Activated naive CD8-positive, alpha-beta T cell treated with anti-CD3 and anti-CD28 coated beads, Interleukin-2, amount 10 ng/mL, durations not matched to agents 7 days and 5 days (primary cell): Measurements from ENCODE around the gene RGL2. TPM values are rescaled to one million over a fixed set of nuclear protein-coding genes. Genes with fewer than 3 reads are reported as not detected.
"Not testable (repeated sequence)": the region's sequence is repeated elsewhere in the genome, so short reads cannot be mapped to it uniquely, and the experiment has no call there.

Experiments
- ATAC-seq: fragments of 150-1000 bp; cut with Tn5 transposase; one replicate; pipeline ENCODE4 v1.10.0; 2021; ENCODE audit warnings: low read depth, moderate library complexity
- POLR2A ChIA-PET: fragments of 350-600 bp; sonication (Branson Sonifier 250); formaldehyde crosslinking; loops from one replicate; lab custom pipeline; 2021; ENCODE audit warnings: antibody characterized with exemption; lab: Charles Lee
- DNase-seq: peaks from one replicate; pipeline ENCODE4 v3.0.0; 2021
- H3K27ac Mint-ChIP-seq: one replicate; pipeline ENCODE4 v1.8.0; 2022; ENCODE audit warnings: mild to moderate bottlenecking, mixed read lengths
- H3K27me3 Mint-ChIP-seq: one replicate; pipeline ENCODE4 v1.8.0; 2022; ENCODE audit warnings: mild to moderate bottlenecking, moderate library complexity, mixed read lengths
- H3K36me3 Mint-ChIP-seq: one replicate; pipeline ENCODE4 v1.8.0; 2021; ENCODE audit warnings: mild to moderate bottlenecking, mixed read lengths
- H3K4me1 Mint-ChIP-seq: one replicate; pipeline ENCODE4 v1.8.0; 2021; ENCODE audit warnings: mixed read lengths
- H3K4me3 Mint-ChIP-seq: one replicate; pipeline ENCODE4 v1.8.0; 2022; ENCODE audit warnings: mild to moderate bottlenecking, moderate library complexity, mixed read lengths
- H3K9me3 Mint-ChIP-seq: one replicate; pipeline ENCODE4 v1.8.0; 2021; ENCODE audit warnings: mixed read lengths
- total RNA-seq, 2 experiments: library from RNA; stranded (reverse); gene quantifications; one replicate each; pipeline ENCODE4 v1.2.3, GENCODE V29; 2021

RGL2 gene
- total RNA-seq, 2 experiments from 2014 or later, result 65.4 to 65.5 TPM

GRCh38 chr6:33296797-33297405 lies 1.8 kb downstream of the RGL2 start:
- Mint-ChIP-seq H3K4me1 (peaks cover 16% of the 10 kb centered on the region), H3K4me3 (peak overlapping the region; percentile 65), H3K27me3 (no peaks in the 10 kb centered on the region), H3K9me3 (no peaks in the 10 kb centered on the region), H3K27ac (peak overlapping the region; percentile 61), H3K36me3 (peaks cover 25% of the 10 kb centered on the region)
- POLR2A ChIA-PET, result interaction anchor here (1.0 to 5.8 kb wide), 7 partner anchors 8 to 129 kb away, joined by 3 to 69 read pairs (median 23); partner anchors contain the start of genes B3GALT4, PFDN6, RPS18 and TAPBP
- ATAC-seq, result no peak
- no peak for DNase-seq

- no peaks in the 10 kb centered on the region for H3K9me3 Mint-ChIP-seq
- H3K27ac Mint-ChIP-seq, result no peak overlapping the region
- ATAC-seq, result no peak
- H3K4me3 Mint-ChIP-seq, result no peak overlapping the region
- POLR2A ChIA-PET, result interaction anchor here (0.5 to 4.1 kb wide), 3 partner anchors 17 to 215 kb away, joined by 3 to 35 read pairs (median 3); partner anchors contain the start of genes RPS18 and VPS52
- H3K27me3 Mint-ChIP-seq, result no peaks in the 10 kb centered on the region
- peaks cover 27% of the 10 kb centered on the region for H3K36me3 Mint-ChIP-seq
- no peak for DNase-seq
- H3K4me1 Mint-ChIP-seq, result peaks cover 19% of the 10 kb centered on the region
These were observed 2.9 kb downstream of the RGL2 start for GRCh38 chr6:33295621-33296369.

DNA sequence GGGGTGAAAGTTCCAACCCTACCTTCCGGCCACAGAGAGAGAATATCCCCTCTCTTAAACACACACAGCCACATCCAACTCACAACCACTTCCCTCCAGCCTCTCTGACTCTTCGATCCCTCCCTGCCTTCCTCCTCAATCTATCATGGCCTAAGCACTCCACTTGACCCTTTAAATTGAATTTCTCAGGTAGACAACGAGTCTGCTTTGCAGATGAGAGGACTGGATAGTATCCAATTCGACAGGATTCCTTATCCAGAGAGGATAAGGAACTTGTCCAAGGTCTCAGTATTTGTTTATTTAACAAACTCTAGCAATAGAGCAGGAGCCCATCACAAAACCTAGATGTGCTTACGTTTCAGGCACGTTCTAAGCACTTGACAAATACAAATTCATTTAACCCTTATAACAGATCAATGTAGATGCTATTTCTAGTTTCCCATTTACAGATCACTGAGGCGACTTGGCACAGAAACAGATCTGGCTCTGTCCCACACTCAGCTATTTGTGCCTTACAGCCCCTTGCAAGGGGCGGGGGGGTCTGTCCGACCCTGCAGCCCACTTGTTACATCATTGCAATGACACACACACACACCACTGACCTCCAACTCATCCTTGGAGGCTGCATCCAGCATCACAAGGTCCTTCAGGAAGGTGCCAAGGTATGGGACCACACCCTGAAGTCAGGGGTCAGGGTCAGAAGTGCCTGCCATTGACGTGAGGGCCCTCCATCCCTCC lies 4.5 kb downstream of the RGL2 start:
- Mint-ChIP-seq H3K4me3 (no peak overlapping the region), H3K36me3 (peaks cover 21% of the 10 kb centered on the region), H3K9me3 (no peaks in the 10 kb centered on the region), H3K4me1 (peaks cover 22% of the 10 kb centered on the region), H3K27me3 (no peaks in the 10 kb centered on the region), H3K27ac (no peak overlapping the region)
- DNase-seq (no peak), ATAC-seq (no peak)
- POLR2A ChIA-PET, result no interaction called here

DNA sequence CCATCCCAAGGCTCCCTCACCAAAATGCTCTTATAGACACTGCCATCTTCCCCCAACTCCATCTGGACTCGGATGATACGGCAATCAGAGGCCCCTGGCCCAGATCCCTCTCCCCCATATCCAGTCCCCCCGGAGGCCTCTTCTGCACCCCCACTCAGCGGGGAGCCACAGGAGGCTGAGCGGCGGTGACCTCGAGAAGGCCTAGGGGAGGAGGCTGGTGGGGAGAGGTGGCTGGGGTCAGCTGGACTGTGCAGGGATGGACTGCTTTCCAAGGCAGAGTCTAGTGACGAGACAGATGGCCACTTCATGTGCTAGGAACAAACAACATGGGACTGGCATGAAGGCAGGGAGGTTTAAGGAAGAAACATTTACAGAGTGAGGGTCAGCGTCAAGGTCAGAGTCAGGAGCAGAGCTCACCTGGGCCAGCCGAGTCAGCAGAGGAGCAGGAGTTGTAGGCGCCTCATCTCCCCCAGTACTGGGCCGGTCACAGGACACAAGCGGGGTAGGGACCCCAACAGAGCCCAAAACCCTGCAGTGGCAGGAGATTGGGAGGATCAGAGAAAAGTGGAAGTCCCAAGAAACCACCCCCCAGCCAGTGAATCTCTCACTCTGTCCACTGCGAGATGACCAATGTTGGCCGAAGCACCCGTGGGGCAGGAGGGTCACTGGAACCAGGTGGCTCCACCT lies 5.6 kb downstream of the RGL2 start:
- ATAC-seq, result no peak
- POLR2A ChIA-PET, result interaction anchor here (2.0 to 7.3 kb wide), 2 partner anchors 15 to 21 kb away, joined by 6 to 107 read pairs; partner anchors contain the start of genes B3GALT4, RPS18 and VPS52
- peaks cover 22% of the 10 kb centered on the region for H3K36me3 Mint-ChIP-seq
- H3K4me1 Mint-ChIP-seq, result peaks cover 23% of the 10 kb centered on the region
- DNase-seq, result no peak
- H3K27ac Mint-ChIP-seq, result peak overlapping the region; percentile 13
- H3K4me3 Mint-ChIP-seq, result no peak overlapping the region
- no peaks in the 10 kb centered on the region for H3K9me3 Mint-ChIP-seq
- no peaks in the 10 kb centered on the region for H3K27me3 Mint-ChIP-seq

DNA sequence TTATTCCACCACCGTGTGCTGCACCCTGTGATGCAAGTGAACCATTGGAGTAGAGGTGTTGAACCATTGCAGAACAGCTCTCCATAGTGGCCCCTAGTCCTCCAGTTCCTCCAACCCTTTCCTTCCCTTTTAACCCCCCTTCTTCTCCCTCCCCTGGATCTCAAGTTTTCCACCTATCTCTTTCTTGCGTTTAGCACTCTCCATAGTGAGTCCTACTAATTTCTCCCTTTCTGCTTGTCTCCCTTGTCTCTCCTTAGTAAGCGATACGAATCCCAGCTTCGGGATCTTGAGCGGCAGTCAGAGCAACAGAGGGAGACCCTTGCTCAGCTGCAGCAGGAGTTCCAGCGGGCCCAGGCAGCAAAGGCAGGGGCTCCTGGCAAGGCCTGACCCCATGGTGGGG lies 8.3 kb downstream of the RGL2 start:
- no peaks in the 10 kb centered on the region for H3K27me3 Mint-ChIP-seq
- peak overlapping the region; percentile 96 for H3K4me3 Mint-ChIP-seq
- H3K4me1 Mint-ChIP-seq, result peaks cover 31% of the 10 kb centered on the region
- DNase-seq (no peak), ATAC-seq (no peak)
- POLR2A ChIA-PET, result interaction anchor here (2.7 to 7.3 kb wide), 4 partner anchors 10 to 22 kb away, joined by 21 to 107 read pairs (median 46); partner anchors contain the start of genes B3GALT4, RGL2, RPS18 and TAPBP
- no peaks in the 10 kb centered on the region for H3K9me3 Mint-ChIP-seq
- H3K27ac Mint-ChIP-seq, result peak overlapping the region; percentile 90
- H3K36me3 Mint-ChIP-seq, result peaks cover 22% of the 10 kb centered on the region

- Mint-ChIP-seq H3K27ac (peak overlapping the region; percentile 90), H3K36me3 (peaks cover 22% of the 10 kb centered on the region), H3K27me3 (no peaks in the 10 kb centered on the region), H3K4me3 (peak overlapping the region; percentile 96), H3K9me3 (no peaks in the 10 kb centered on the region), H3K4me1 (peaks cover 31% of the 10 kb centered on the region)
- ATAC-seq, result peak; percentile 3
- POLR2A ChIA-PET, result interaction anchor here (0.6 to 7.3 kb wide), 15 partner anchors 8 to 435 kb away, joined by 3 to 107 read pairs (median 6); partner anchors contain the start of genes B3GALT4, RGL2, RPS18 and TAPBP
- no peak for DNase-seq
These were observed 8.9 kb downstream of the RGL2 start for GRCh38 chr6:33289784-33290315.

GRCh38 chr6:33288921-33289783 lies 9.6 kb downstream of the RGL2 start, which contains the start of the genes PFDN6 and WDR46:
TSS of gene PFDN6 (plus strand) at chr6:33289601. CDS start at chr6:33289857, 256 bp downstream.
TSS of gene WDR46 (minus strand) at chr6:33289239. CDS start at chr6:33289170, 69 bp downstream.
- peak; percentile 74 for DNase-seq
- H3K27ac Mint-ChIP-seq, result peak within 1 kb of the TSS; percentile 90
- H3K4me1 Mint-ChIP-seq, result peaks cover 31% of the 10 kb centered on the region
- H3K36me3 Mint-ChIP-seq, result peaks cover 22% of the 10 kb centered on the region
- POLR2A ChIA-PET, result interaction anchor here (0.5 to 7.3 kb wide), 20 partner anchors 8 to 434 kb away, joined by 3 to 107 read pairs (median 6); partner anchors contain the start of genes B3GALT4, CUTA, RGL2 and RPS18
- H3K9me3 Mint-ChIP-seq, result no peaks in the 10 kb centered on the region
- peak; percentile 97 for ATAC-seq
- H3K27me3 Mint-ChIP-seq, result no peaks in the 10 kb centered on the region
- H3K4me3 Mint-ChIP-seq, result peak within 1 kb of the TSS; percentile 96

GRCh38 chr6:33288141-33288920 lies 10.4 kb downstream of the RGL2 start:
- H3K36me3 Mint-ChIP-seq, result peaks cover 22% of the 10 kb centered on the region

DNA sequence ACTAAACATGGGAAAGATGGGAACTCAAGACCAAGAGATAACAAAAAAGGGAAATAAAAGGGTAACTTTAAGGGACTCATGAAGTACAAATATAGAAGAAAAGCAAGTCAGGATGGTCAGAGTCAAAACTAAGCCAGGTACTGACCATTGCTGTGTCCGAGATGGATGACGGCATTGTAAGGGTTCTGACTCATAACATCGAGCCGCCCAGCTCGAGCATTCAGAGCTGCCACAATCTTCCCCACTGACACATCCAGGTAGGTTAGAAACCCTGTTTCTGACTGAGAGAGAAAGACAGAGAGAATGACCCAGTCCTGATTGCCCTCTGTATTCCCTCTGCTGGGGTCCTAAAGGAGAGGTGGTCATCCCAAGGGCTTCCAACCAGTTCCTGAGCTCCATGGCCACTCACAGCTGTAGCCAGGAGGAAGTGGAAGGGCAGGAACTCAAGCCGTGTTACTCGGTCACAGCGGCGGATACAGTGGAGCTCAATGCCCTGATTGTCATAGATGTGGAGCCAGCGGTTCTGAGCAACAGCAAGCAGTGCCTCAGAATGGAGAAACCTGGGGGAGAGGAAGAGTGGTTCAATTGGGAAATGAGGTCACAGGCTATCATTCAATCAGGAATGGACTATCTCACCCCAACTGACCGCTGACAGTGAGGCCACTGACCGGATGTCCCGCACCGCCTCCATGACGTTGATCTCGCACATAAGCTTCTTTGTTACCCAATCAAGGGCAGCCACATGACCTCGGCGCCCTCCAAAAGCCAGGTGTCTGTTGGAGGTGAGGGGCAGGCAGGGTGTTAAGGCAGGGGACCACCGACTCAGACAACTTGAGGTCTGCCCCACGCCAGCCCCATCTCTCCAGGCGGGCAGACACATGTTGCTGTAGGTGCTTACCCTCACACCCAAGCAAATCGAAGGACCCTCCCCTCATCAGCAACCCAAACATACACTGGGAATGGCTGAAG lies 11.5 kb downstream of the RGL2 start:
- peak overlapping the region; percentile 26 for H3K27ac Mint-ChIP-seq
- DNase-seq, result no peak
- peak overlapping the region; percentile 96 for H3K4me3 Mint-ChIP-seq
- POLR2A ChIA-PET, result interaction anchor here (1.0 to 7.3 kb wide), 6 partner anchors 9 to 25 kb away, joined by 3 to 107 read pairs (median 14); partner anchors contain the start of genes B3GALT4, RGL2, RPS18 and TAPBP
- peaks cover 20% of the 10 kb centered on the region for H3K36me3 Mint-ChIP-seq
- ATAC-seq, result no peak
- H3K9me3 Mint-ChIP-seq, result no peaks in the 10 kb centered on the region
- peaks cover 31% of the 10 kb centered on the region for H3K4me1 Mint-ChIP-seq
- no peaks in the 10 kb centered on the region for H3K27me3 Mint-ChIP-seq

More at GRCh38 chr6:33288141-33288920, 10.4 kb downstream of the RGL2 start:
- DNase-seq (no peak), ATAC-seq (peak; percentile 0)
- peak overlapping the region; percentile 96 for H3K4me3 Mint-ChIP-seq
- H3K4me1 Mint-ChIP-seq, result peaks cover 31% of the 10 kb centered on the region
- no peaks in the 10 kb centered on the region for H3K27me3 Mint-ChIP-seq
- H3K9me3 Mint-ChIP-seq, result no peaks in the 10 kb centered on the region
- H3K27ac Mint-ChIP-seq, result peak overlapping the region; percentile 90
- POLR2A ChIA-PET, result interaction anchor here (0.8 to 7.3 kb wide), 15 partner anchors 7 to 316 kb away, joined by 3 to 107 read pairs (median 6); partner anchors contain the start of genes B3GALT4, CUTA, RGL2 and RPS18

- ATAC-seq, DNase-seq, H3K9me3 Mint-ChIP-seq, H3K27me3 Mint-ChIP-seq, H3K4me3 Mint-ChIP-seq, H3K27ac Mint-ChIP-seq: not testable (repeated sequence)
- POLR2A ChIA-PET, result interaction anchor here (2.1 kb wide), 1 partner anchor 14 kb away, joined by 6 read pairs; the partner anchor contains the start of gene RGL2
- H3K36me3 Mint-ChIP-seq, result peaks cover 12% of the 10 kb centered on the region
- H3K4me1 Mint-ChIP-seq, result peaks cover 25% of the 10 kb centered on the region
These were observed 13.5 kb downstream of the RGL2 start for GRCh38 chr6:33285214-33285613.
